NCI-H82 treated with DMSO at 0.1 percent for 48 hours (cell line): ENCODE data around the gene LYG2.
"Not testable (repeated sequence)": the region's sequence is repeated elsewhere in the genome, so short reads cannot be mapped to it uniquely, and the experiment has no call there.

Experiments
- DNase-seq: peaks from one replicate; lab custom pipeline; 2025; ENCODE audit not compliant: unreplicated experiment; lab: John Stamatoyannopoulos, UW

Gene LYG2

DNA sequence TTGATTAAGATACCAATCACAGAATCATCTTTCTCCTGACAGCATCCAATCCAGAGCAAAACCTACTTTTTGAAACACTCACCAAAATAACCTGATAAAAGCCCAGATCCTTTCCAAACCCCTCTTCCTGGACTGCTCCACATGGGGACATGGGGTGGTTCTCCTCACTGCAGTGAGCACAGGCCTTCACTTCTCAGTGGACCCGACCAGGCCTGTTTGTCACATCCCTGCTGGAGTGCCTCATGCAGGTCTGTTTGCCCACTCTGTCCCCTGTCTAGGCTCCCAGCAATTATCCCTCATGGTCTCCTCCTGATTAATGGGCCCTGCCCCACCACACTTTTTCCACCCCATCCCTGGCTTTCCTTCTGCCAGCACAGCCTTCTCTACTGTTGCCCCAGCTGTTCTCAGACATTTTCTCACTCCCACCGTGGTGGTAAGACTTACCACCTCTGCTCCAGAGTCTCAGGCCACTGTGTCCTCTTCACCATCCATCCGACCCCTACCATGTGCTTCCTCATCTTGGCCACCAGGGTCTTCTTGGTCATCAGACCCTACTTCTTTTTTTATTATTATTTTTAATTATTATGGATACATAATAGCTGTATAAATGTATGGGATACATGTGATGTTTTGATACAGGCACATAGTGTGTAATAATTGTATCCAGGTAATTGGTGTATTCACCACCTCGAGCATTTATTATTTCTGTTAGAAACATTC, 53.3 kb downstream of the LYG2 start:
- DNase-seq, result no peak

DNA sequence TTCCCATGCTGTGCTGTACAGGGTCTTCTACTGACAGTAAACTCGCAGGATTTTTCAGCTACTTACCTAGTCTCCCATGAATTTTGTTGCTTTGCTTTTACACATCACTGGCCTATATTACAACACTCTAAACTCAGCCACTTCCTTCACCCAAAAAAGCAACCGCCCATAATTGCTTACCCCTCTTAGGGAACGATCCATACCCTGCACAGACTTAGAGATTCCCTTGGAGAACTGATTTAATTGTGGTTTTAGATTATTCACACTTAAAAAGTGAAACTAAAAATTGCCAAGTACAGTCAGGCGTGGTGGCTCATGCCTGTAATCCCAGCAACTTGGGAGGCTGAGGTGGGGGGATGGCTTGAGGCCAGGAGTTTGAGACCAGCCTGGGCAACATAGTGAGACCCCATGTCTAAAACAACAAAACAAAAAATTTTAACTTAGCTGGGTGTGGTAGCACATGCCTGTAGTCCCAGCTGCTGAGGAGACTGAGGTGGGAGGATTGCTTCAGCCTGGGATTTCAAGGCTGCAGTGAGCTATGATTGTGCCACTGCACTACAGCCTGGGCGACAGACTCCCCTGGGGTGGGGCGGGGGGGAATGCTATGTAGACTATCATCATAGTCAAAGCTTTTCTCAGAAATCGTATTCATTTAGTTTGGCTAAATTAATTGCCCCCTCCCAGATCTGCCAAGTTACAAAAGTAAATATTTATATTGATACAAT, 55.2 kb downstream of the LYG2 start:
- no peak for DNase-seq

DNA sequence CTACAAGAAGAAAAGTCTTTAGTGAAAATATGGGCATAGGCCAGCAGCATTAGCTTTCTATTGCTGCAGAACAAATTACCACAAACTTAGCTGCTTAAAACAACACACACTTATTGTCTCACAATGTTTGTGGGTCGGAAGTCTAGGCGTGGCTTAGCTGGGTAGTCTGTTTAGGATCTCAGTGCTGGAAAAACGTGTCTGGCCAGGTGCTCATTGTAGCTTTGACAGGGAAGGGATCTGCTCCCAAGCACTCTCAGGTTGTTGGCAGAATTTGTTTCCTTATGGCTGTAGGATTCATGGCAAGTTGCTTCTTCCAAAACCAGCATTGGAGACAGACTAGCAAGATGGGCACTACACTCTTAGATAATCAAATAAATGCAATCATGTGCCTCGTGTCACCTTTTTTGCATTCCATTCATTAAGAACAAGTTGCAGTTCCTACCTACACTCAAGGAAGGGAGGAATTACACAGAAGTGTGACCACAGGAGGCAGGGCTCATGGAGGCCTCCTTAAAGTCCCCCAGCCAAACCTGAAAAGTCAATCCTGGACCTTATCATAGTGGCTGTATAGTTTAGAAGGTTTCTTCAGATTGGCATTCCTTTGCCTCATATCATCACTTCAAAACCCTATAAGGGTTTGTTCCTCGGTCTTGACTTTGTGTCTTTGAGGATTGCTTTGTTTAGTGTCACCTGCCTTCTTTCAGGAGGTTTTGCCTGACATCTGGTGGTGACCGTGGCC, 57.2 kb downstream of the LYG2 start:
- DNase-seq, result no peak

DNA sequence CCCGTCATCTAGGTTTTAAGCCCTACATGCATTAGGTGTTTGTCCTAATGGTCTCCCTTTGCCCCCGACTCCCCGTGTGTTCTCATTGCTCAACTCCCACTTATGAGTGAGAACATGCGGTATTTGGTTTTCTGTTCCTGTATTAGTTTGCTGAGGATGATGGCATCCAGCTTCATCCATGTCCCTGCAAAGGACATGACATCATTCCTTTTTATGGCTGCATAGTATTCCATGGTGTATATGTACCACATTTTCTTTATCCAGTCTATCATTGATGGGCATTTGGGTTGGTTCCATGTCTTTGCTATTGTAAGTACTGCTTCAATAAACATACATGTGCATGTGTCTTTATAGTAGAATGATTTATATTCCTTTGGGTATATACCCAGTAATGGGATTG, 63.1 kb downstream of the LYG2 start:
- DNase-seq, result not testable (repeated sequence)
